WERI-Rb-1 (cell line): Measurements from ENCODE around the gene PHC2.

Experiments used
- DNase-seq: peaks from one replicate; pipeline ENCODE4 v3.0.0-alpha.2; 2020
- H3K27ac ChIP-seq: fragments of 250-450 bp; sonication (Bioruptor Pico); 2 replicates; pipeline ENCODE4 v1.5.1; 2020; ENCODE audit warnings: mild to moderate bottlenecking, moderate library complexity
- H3K27me3 ChIP-seq: fragments of 250-450 bp; sonication (Bioruptor Pico); 2 replicates; pipeline ENCODE4 v1.5.1; 2021; ENCODE audit warnings: mild to moderate bottlenecking, low read depth, moderate library complexity; ENCODE audit not compliant: insufficient read depth, severe bottlenecking
- H3K36me3 ChIP-seq: fragments of 250-450 bp; sonication (Bioruptor Pico); 2 replicates; pipeline ENCODE4 v1.5.1; 2020; ENCODE audit warnings: mild to moderate bottlenecking, moderate library complexity
- H3K4me3 ChIP-seq: 2 replicates; pipeline ENCODE4 v1.5.1; 2011; ENCODE audit warnings: low read depth, mild to moderate bottlenecking, control low read depth, low read length
- H3K9me3 ChIP-seq: fragments of 250-450 bp; sonication (Bioruptor Pico); 2 replicates; pipeline ENCODE4 v1.5.1; 2021; ENCODE audit warnings: mild to moderate bottlenecking, moderate library complexity; ENCODE audit not compliant: severe bottlenecking
- CTCF ChIP-seq: IDR thresholded peaks from 2 replicates; pipeline ENCODE4 v1.5.1; 2011; ENCODE audit warnings: low read depth, mild to moderate bottlenecking, control low read depth, inconsistent platforms, low read length

The PHC2 gene

DNA sequence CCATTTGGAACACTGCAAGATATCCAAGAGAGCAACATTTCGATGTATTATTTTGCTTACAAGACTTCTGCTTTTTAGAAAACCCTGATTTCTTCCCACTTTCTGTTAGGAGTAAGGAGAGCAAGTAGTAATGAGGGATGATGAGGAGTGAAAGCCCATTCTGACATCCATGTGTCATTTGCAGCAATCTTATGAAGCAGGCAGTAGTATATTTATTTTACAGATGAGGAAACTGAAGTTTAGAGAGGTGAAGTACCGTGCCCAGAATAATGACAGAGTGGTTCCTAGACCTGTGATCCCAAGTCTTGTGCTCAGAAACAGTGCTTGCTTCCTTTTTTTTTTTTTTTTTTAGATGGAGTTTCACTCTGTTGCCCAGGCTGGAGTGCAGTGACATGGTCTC, 34.4 kb upstream of the PHC2 start:
- no peak for TF ChIP-seq CTCF
- Histone ChIP-seq H3K36me3 (no peaks in the 10 kb centered on the region), H3K9me3 (no peaks in the 10 kb centered on the region), H3K27ac (no peak overlapping the region), H3K4me3 (no peak overlapping the region), H3K27me3 (no peaks in the 10 kb centered on the region)
- no peak for DNase-seq

GRCh38 chr1:33464552-33464951, 33.7 kb upstream of the PHC2 start:
- H3K36me3 ChIP-seq: no peaks in the 10 kb centered on the region
- H3K27ac ChIP-seq: no peak overlapping the region
- H3K4me3 ChIP-seq: no peak overlapping the region
- no peaks in the 10 kb centered on the region for H3K27me3 ChIP-seq
- no peak for DNase-seq
- TF ChIP-seq CTCF: no peak
- H3K9me3 ChIP-seq: no peaks in the 10 kb centered on the region

DNA sequence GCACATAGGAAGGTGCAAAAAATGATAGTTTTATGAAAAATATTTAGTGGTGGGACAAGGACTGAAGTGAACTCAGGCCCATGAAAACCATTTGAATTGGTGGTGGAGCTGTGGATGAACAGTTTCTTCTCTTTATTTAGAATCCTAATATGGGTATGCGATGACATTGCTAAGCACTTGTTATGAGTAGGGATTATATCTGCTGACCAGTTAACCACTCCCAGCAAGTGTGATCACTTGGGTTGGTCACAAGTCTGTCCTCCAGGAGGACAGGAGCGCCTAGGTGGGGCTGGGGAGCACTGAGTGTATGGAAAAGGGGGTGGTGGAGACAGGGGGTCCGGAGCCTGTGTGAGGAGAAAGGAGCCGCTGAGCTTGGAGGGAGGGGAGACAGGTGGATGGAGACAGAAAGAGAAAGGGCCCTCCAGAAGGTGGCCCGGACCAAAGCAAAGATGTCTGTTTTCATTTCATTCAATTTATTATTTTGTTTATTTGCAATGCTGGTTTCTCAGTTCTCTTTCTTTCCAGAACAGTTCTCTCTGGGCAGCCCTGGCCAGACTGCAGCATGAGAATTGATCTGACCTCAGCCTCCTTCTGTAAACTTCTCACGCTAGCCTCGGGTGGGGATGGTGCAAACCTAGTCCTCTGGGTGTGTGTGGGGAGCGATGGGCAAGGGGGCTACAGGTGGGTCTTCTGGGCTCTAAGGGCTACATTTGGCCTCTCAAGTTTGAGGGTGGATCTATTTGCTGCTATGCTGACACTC, 31.7 kb upstream of the PHC2 start:
- TF ChIP-seq CTCF: no peak
- Histone ChIP-seq H3K4me3 (no peak overlapping the region), H3K27me3 (no peaks in the 10 kb centered on the region), H3K36me3 (no peaks in the 10 kb centered on the region), H3K9me3 (no peaks in the 10 kb centered on the region), H3K27ac (no peak overlapping the region)
- DNase-seq: no peak

DNA sequence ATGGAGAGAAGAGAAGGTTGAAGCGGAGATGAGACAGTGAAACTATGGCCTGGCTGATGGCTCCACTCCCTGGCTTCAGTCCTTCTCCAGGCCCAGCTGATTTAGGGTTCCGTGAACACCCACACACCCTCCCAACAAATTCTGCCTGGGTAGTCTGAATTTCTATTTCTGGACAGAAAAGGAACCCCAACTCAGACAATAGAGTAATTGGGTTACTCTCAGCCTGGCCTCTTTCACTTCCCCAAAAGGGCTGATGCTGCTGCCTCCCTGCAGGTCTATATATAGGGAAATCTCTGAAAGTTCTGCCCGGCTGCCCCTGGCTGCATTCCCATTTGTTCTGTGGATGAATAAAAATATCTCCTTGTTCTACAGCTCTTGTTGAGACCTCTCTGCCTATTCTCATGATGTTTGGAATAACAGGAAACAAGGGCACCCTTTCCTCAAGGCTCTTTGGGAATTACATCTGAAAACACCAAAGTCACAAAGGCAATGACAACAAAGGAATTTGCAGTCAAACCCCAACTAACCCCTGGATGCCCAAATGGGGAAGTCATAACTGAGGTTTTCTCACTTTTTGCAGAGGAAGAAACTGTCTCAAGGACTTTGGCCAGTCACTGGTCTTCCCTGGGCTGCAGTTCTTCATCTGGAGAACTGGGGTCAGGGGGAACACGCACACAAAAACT, 30.2 kb upstream of the PHC2 start:
- TF ChIP-seq CTCF: no peak
- H3K36me3 ChIP-seq: no peaks in the 10 kb centered on the region
- DNase-seq: no peak
- H3K27ac ChIP-seq: no peak overlapping the region
- H3K4me3 ChIP-seq: no peak overlapping the region
- H3K9me3 ChIP-seq: no peaks in the 10 kb centered on the region
- no peaks in the 10 kb centered on the region for H3K27me3 ChIP-seq

- Histone ChIP-seq H3K4me3 (no peak overlapping the region), H3K9me3 (no peaks in the 10 kb centered on the region), H3K36me3 (no peaks in the 10 kb centered on the region), H3K27ac (no peak overlapping the region), H3K27me3 (no peaks in the 10 kb centered on the region)
- TF ChIP-seq CTCF: no peak
- DNase-seq: no peak
These were observed 29.2 kb upstream of the PHC2 start for GRCh38 chr1:33460144-33460543.
